Heart left ventricle (tissue), 16 donors: ENCODE data around the gene OPCML. TPM values are rescaled to one million over a fixed set of nuclear protein-coding genes. Genes with fewer than 3 reads are reported as not detected.
A peak's percentile ranks its signal among the peaks of the same experiment; 100 is the strongest.

Experiments used
- ATAC-seq, 4 donors: fragments of 200-7000 bp; cut with Tn5 transposase; one replicate each; pipeline ENCODE4 v1.9.1; 2020 to 2022; ENCODE audit warnings: moderate library complexity in 4 of 4, mild to moderate bottlenecking in 3 of 4, moderate number of reproducible peaks in 1 of 4
- DNase-seq, 5 donors: peaks; one replicate each; pipeline ENCODE4 v3.0.0-alpha.2; 2020
- H3K27ac ChIP-seq, 12 donors: fragments of 200-600 bp; sonication (generic) in 4 of 12; one replicate each; pipeline versions ENCODE4 v1.5.0 to v1.8.0; 2016 to 2022; ENCODE audit warnings: mild to moderate bottlenecking in 2 of 12
- H3K27me3 ChIP-seq, 9 donors: fragments of 200-600 bp; sonication (generic) in 2 of 9; one replicate each; pipeline versions ENCODE4 v1.5.1 to v1.8.0; 2016 to 2022; ENCODE audit warnings: mild to moderate bottlenecking in 3 of 9
- H3K36me3 ChIP-seq, 9 donors: fragments of 200-600 bp; sonication (generic) in 2 of 9; one replicate each; pipeline versions ENCODE4 v1.5.0 to v1.8.0; 2018 to 2022; ENCODE audit warnings: mild to moderate bottlenecking in 2 of 9
- H3K4me1 ChIP-seq, 12 donors: fragments of 200-600 bp; sonication (generic) in 4 of 12; one replicate each; pipeline versions ENCODE4 v1.5.0 to v1.8.0; 2016 to 2022; ENCODE audit warnings: mild to moderate bottlenecking in 3 of 12
- H3K4me3 ChIP-seq, 12 donors: fragments of 200-600 bp; sonication (generic) in 4 of 12; one replicate each; pipeline versions ENCODE4 v1.5.0 to v1.8.0; 2017 to 2022; ENCODE audit warnings: mild to moderate bottlenecking in 9 of 12, moderate library complexity in 4 of 12
- H3K9me3 ChIP-seq, 12 donors: fragments of 200-600 bp; sonication (generic) in 4 of 12; one replicate each; pipeline versions ENCODE4 v1.5.0 to v1.8.0; 2016 to 2022; ENCODE audit warnings: mild to moderate bottlenecking in 1 of 12
- CTCF ChIP-seq, 12 donors: fragments of 200-600 bp; sonication (generic) in 4 of 12; IDR thresholded peaks; one replicate each; pipeline versions ENCODE4 v1.5.0 to v1.8.0; 2018 to 2022; ENCODE audit warnings: antibody characterized with exemption in 12 of 12, mild to moderate bottlenecking in 5 of 12
- POLR2A ChIP-seq, 2 donors: fragments of 450-650 bp; IDR thresholded peaks; one replicate each; pipeline ENCODE4 v1.6.1; 2017; ENCODE audit warnings: antibody characterized with exemption in 2 of 2, mild to moderate bottlenecking in 2 of 2, moderate library complexity in 2 of 2
- WGBS, 4 donors: extraction: QIAGEN DNeasy Blood & Tissue Kit in 2 of 4; methylation state at CpG; one replicate each; pipeline versions ENCODE4 v1.1.5 to v1.1.7; 2013 to 2018; 5-methylcytosine and 5-hydroxymethylcytosine counted together
- intact Hi-C, 10 donors: fragments of 100-400 bp; cut with DNase I; formaldehyde crosslinking; loops; one replicate each; pipeline versions ENCODE4 v1.11.1 to v1.14.2; 2022
- polyA plus RNA-seq, 2 donors: library from polyadenylated mRNA; stranded (reverse); fragments of 200-250 nt; gene quantifications; one replicate each; pipeline ENCODE4 v1.2.3, GENCODE V29; 2013
- total RNA-seq, 9 donors: library from RNA; depleted of rRNA in 2 of 9; stranded (reverse); fragments of >200 nt in 2 of 9; fragmentation: NEBNext Ultra II Directional in 3 of 9; extraction: Animal tissue kit (Norgen Biotek cat#: 25700) in 3 of 9; gene quantifications; one replicate each; pipeline versions ENCODE4 v1.1.0 to v1.2.4, GENCODE V29; 2016 to 2023
- donor health status: ischemic (EF 13 %, LVEDD 7.1; RV severe dilation, severe dysfunction).
- donor health status: healthy with polysubstance abuse.
- donor health status: DM: no; HTN: yes; CAD: no.
- donor health status: DM: no; HTN: no; CAD: no.
- donor health status: ischemic (EF 25% LVEDD 6.9; RV normal size, moderate dysfunction).
- donor health status: ischemic (EF 25% LVEDD 5.7; RV mildly dilated, moderate dysfunction).
- donor health status: healthy.
- donor health status: DM: yes; HTN: yes; CAD: no.
- donor health status: ischemic (EF 35%, LVEDD 5.7; RV mildly dilated, moderate dysfunction).
- donor health status: nonischemic (EF 11% LVEDD 7.7; RV severe dilation, severe dysfunction).
- donor health status: DM: yes; HTN: yes; CAD: no.
- donor health status: PGD.
- donor health status: ischemic (EF 29% LVEDD 5.4; RV normal size, mild dysfunction).
- donor health status: nonischemic (EF 23%, LVEDD 6.1; RV moderate dilation, normal function).

OPCML gene
- total and polyA plus RNA-seq, 11 donors = 0.04 to 1.3 (median 0.23) TPM; not detected in 3

GRCh38 chr11:133560472-133560855 lies 28.2 kb upstream of the OPCML start:
- H3K4me3 ChIP-seq = no peak overlapping the region
- DNase-seq (no peak), ATAC-seq (no peak)
- intact Hi-C loops = no loop called here
- 83 to 90% (median 86%) methylated on average over 9 of the region's 9 CpGs for WGBS, 4 donors
- H3K27me3 ChIP-seq = peaks cover 0 to 18% (median 3%) of the 10 kb centered on the region in 9 donors
- H3K4me1 ChIP-seq = no peaks in the 10 kb centered on the region
- no peaks in the 10 kb centered on the region for H3K9me3 ChIP-seq
- H3K27ac ChIP-seq = no peak overlapping the region
- TF ChIP-seq CTCF (IDR thresholded peaks at IDR 0.05) (no peak), POLR2A (IDR thresholded peaks at IDR 0.05) (no peak)
- no peaks in the 10 kb centered on the region for H3K36me3 ChIP-seq

GRCh38 chr11:133559833-133560471 lies 27.7 kb upstream of the OPCML start:
- WGBS, 4 donors = 89 to 90% (median 89%) methylated on average over 10 of the region's 10 CpGs
- intact Hi-C loops = no loop called here
- Histone ChIP-seq H3K9me3 (no peaks in the 10 kb centered on the region), H3K36me3 (no peaks in the 10 kb centered on the region), H3K4me3 (no peak overlapping the region), H3K27ac (no peak overlapping the region), H3K4me1 (no peaks in the 10 kb centered on the region), H3K27me3 (peaks cover 0 to 22% (median 3%) of the 10 kb centered on the region in 9 donors)
- TF ChIP-seq POLR2A (IDR thresholded peaks at IDR 0.05) = no peak
- ATAC-seq (no peak), DNase-seq (no peak)

- intact Hi-C loops = no loop called here
- no peak overlapping the region for H3K4me3 ChIP-seq
- H3K27me3 ChIP-seq = peaks cover 0 to 25% (median 3%) of the 10 kb centered on the region in 9 donors
- WGBS, 4 donors = 74 to 85% (median 79%) methylated on average over 6 of the region's 6 CpGs
- H3K27ac ChIP-seq = no peak overlapping the region
- ATAC-seq (no peak), DNase-seq (no peak)
- H3K9me3 ChIP-seq = no peaks in the 10 kb centered on the region
- no peaks in the 10 kb centered on the region for H3K36me3 ChIP-seq
- TF ChIP-seq CTCF (IDR thresholded peaks at IDR 0.05) = no peak
- no peak for TF ChIP-seq POLR2A (IDR thresholded peaks at IDR 0.05)
- H3K4me1 ChIP-seq = no peaks in the 10 kb centered on the region
These were observed 27.1 kb upstream of the OPCML start for GRCh38 chr11:133559382-133559781.

- DNase-seq = no peak
- WGBS, 4 donors = 43 to 63% (median 53%) methylated on average over 6 of the region's 6 CpGs
- no peak overlapping the region for H3K4me3 ChIP-seq
- H3K36me3 ChIP-seq = no peaks in the 10 kb centered on the region
- no peaks in the 10 kb centered on the region for H3K4me1 ChIP-seq
- H3K27ac ChIP-seq = no peak overlapping the region
- H3K9me3 ChIP-seq = no peaks in the 10 kb centered on the region
- intact Hi-C loops = no loop called here
- H3K27me3 ChIP-seq = peaks cover 0 to 30% (median 0%) of the 10 kb centered on the region in 9 donors
- ATAC-seq = peak in 1 of 4 donors; percentile 26
- TF ChIP-seq POLR2A (IDR thresholded peaks at IDR 0.05) (no peak), CTCF (IDR thresholded peaks at IDR 0.05) (no peak)
These were observed 22.7 kb upstream of the OPCML start for GRCh38 chr11:133555034-133555433.
